Loucy (cell line): Measurements from ENCODE around the gene ACSF3.

Source experiments
- CTCF ChIP-seq: fragments of 200-600 bp; sonication (generic); conservative IDR thresholded peaks from 2 replicates; pipeline ENCODE4 v1.5.1; 2014; ENCODE audit warnings: mild to moderate bottlenecking, antibody characterized with exemption, low read length
- EZH2phosphoT487 ChIP-seq: fragments of 200-600 bp; IDR thresholded peaks from 2 replicates; pipeline ENCODE4 v1.6.1; 2018; ENCODE audit warnings: antibody characterized with exemption, mild to moderate bottlenecking, moderate library complexity, borderline replicate concordance

- TF ChIP-seq CTCF (no peak), EZH2phosphoT487 (no peak)
Measured at GRCh38 chr16:89115216-89115861, 21.7 kb downstream of the ACSF3 start.
